ENCODE results near the gene ITGA2. TPM values are rescaled to one million over a fixed set of nuclear protein-coding genes. Genes with fewer than 3 reads are reported as not detected.

ITGA2 gene
- polyA plus RNA-seq, 3 donors: 0.34 to 0.99 (median 0.76) TPM

GRCh38 chr5:53037141-53037859 is 48.1 kb downstream of the ITGA2 start:
- WGBS, 3 donors: 51 to 87% (median 65%) methylated on average over 3 of the region's 3 CpGs

GRCh38 chr5:53038196-53038847 is 49.2 kb downstream of the ITGA2 start:
- 59 to 88% (median 62%) methylated on average over 5 of the region's 5 CpGs for WGBS, 3 donors
- H3K27ac ChIP-seq (ENCODE audit: low read depth, low read length): no peak overlapping the region

More at GRCh38 chr5:53037141-53037859, 48.1 kb downstream of the ITGA2 start:
- no peak overlapping the region for H3K27ac ChIP-seq (ENCODE audit: low read depth, low read length)

- WGBS, 3 donors: 51 to 89% (median 64%) methylated on average over 3 of the region's 3 CpGs
- no peak overlapping the region for H3K27ac ChIP-seq (ENCODE audit: low read depth, low read length)
These were observed 50.7 kb downstream of the ITGA2 start for GRCh38 chr5:53039855-53040254.

DNA sequence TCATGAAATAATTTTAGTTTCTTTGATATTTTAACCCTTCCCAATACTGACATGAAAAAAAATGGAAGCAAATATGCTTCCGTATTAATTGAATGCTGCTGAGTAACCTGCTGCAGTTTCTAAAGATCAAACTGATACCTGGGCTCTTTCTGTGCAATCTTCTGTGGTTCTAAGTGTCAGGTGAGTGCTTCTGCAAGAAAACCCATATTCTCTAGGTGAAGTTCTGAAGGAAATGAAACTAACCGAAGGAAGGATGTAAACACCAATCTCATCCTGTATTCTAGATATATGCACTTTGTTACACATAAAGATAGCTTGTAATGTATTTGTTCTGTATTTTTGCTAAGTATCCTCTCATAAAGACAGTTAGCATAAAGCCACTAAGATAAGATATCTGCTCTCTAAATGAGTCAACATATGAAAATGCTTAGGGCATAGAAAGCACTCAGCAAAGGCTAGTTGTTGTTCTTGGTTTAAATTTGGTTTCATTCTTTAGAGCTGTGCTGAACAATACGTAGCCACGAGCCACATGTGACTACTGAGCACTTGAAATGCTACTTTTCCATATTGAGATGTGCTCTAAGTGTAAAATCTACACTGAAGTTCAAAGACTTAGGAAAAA is 52.0 kb downstream of the ITGA2 start:
- 35 to 55% (median 38%) methylated on average over 4 of the region's 4 CpGs for WGBS, 3 donors
- no peak overlapping the region for H3K27ac ChIP-seq (ENCODE audit: low read depth, low read length)

DNA sequence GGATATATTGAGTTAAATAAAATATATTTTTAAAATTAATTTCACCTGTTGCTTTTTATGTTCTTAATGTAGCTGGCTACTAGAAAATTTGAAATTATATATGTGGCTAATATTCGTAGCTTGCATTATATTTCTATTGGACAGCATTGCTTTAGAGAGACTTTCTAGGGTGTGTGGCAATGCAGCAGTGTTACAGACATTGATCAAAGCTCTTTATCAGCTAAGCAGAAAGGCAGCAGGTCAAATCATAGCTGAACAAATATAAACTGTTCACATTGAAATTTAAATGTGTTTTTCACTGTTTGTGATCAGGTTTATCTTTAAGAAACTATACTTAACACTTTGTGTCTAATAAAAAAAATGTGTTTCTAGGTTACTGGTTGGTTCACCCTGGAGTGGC is 52.6 kb downstream of the ITGA2 start:
- H3K27ac ChIP-seq (ENCODE audit: low read depth, low read length): no peak overlapping the region
- 40 to 81% (median 81%) methylated on average over 1 of the region's 1 CpG for WGBS, 3 donors

GRCh38 chr5:53045263-53045662 is 56.1 kb downstream of the ITGA2 start:
- no peak overlapping the region for H3K27ac ChIP-seq (ENCODE audit: low read depth, low read length)

- WGBS, 3 donors: 85 to 96% (median 90%) methylated on average over 2 of the region's 2 CpGs
These were observed 59.1 kb downstream of the ITGA2 start for GRCh38 chr5:53048248-53048647.

GRCh38 chr5:53052499-53052898 is 63.3 kb downstream of the ITGA2 start:
- 75 to 87% (median 81%) methylated on average over 2 of the region's 2 CpGs for WGBS, 3 donors
- H3K27ac ChIP-seq (ENCODE audit: low read depth, low read length): no peak overlapping the region

More at GRCh38 chr5:53048248-53048647, 59.1 kb downstream of the ITGA2 start:
- H3K27ac ChIP-seq (ENCODE audit: low read depth, low read length): no peak overlapping the region

GRCh38 chr5:53053364-53053763 is 64.2 kb downstream of the ITGA2 start:
- 87 to 90% (median 90%) methylated on average over 4 of the region's 4 CpGs for WGBS, 3 donors

DNA sequence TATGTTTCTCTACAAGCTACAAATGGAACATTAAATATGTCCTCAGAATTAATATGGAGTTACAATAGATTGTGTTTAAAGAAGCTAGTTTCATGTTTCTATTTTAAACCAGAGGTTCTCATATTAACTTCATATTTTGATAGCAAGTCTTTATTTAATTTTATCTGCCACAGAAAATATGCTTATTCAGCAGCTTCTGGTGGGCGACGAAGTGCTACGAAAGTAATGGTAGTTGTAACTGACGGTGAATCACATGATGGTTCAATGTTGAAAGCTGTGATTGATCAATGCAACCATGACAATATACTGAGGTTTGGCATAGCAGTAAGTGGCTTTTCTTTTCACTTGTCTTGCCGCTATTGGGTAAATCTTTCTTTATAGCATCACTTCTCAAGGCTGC is 66.2 kb downstream of the ITGA2 start:
- no peak overlapping the region for H3K27ac ChIP-seq (ENCODE audit: low read depth, low read length)
- 71 to 87% (median 85%) methylated on average over 5 of the region's 5 CpGs for WGBS, 3 donors

More at GRCh38 chr5:53053364-53053763, 64.2 kb downstream of the ITGA2 start:
- H3K27ac ChIP-seq (ENCODE audit: low read depth, low read length): no peak overlapping the region

DNA sequence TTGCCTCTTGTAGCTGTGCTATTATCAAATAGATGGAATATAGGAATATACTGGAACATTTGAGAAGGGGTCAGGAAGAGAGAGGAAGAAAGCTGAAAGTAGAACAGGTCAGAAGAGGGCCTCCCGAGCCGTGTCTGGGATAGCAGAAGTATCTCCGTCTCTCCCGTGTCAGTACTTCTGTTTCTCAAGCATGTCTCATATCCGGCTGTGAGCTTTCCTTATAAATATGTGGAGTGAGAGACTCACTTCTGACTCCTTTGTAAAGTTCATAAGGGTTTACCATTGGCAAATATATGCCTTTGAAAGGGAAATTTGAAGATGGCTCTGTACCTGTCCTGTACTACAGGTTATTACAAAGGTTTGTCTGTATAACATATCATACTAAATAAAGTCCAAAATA is 70.1 kb downstream of the ITGA2 start:
- 85 to 92% (median 91%) methylated on average over 5 of the region's 5 CpGs for WGBS, 3 donors
- no peak overlapping the region for H3K27ac ChIP-seq (ENCODE audit: low read depth, low read length)

DNA sequence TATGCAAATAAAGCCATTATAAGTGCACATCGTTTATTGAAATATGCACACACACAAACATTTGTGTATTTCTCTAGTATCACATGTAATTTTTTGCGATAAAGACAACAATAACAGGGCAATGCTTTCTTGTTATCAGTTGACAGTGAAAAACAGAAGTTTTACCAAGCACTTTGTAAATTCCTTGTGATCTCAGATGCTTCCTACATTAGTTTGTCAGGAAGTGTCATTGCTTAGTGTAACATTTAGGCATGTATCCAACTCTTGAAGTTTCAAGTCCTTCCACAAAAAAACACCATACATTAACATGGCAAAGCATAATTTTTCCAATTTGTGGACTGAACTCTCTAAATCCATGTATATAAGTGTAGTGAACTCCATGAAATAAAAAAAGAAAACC is 74.0 kb downstream of the ITGA2 start:
- 76 to 83% (median 76%) methylated on average over 2 of the region's 2 CpGs for WGBS, 3 donors
- no peak overlapping the region for H3K27ac ChIP-seq (ENCODE audit: low read depth, low read length)

- 77 to 89% (median 81%) methylated on average over 3 of the region's 3 CpGs for whole genome bisulfite sequencing, 3 donors
- H3K27ac ChIP-seq (ENCODE audit: low read depth, low read length): no peak overlapping the region
These were observed 74.6 kb downstream of the ITGA2 start for GRCh38 chr5:53063791-53064190.

DNA sequence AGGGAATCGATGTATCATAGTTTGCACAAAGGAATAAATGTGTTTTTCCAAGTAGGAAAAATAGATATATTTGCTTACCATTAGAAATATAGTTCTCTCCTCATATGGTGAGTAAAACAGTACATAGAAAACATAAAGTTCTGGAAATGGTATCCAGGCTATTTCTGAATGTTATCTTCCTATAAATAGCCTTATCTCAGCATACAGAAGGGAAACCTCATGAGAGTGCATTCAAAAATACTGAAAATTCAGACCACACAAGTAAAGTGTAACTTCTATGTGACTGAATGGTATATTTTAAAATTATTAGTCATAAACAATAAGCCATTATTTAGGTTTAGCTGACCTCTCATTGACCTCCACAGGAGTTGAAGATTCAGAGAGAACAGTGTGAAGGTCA is 76.9 kb downstream of the ITGA2 start:
- 94 to 97% (median 95%) methylated on average over 1 of the region's 1 CpG for WGBS, 3 donors
- H3K27ac ChIP-seq (ENCODE audit: low read depth, low read length): no peak overlapping the region

DNA sequence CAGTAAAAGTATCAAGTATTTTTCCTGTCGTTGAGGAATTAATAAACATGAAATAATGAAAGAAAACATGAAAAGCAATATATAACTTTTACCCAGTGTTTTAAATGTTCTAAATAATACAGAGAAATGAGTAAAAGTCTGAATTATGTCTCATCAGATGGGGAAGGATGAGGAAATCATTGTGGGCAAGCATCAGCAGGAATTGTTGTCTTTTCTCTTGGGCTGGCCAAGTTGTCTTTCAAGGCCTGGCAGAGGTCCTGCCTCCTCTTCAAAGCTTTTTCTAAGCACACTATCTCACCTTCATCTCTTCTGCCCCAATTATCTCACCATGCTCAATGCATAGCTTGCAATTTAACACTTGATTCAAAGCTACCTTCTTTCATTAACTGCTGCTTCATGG is 78.5 kb downstream of the ITGA2 start:
- no peak overlapping the region for H3K27ac ChIP-seq (ENCODE audit: low read depth, low read length)
- WGBS, 3 donors: 0 to 41% (median 3%) methylated on average over 1 of the region's 1 CpG

- 82 to 86% (median 83%) methylated on average over 4 of the region's 4 CpGs for WGBS, 3 donors
- no peak overlapping the region for H3K27ac ChIP-seq (ENCODE audit: low read depth, low read length)
These were observed 79.2 kb downstream of the ITGA2 start for GRCh38 chr5:53068291-53068836.

DNA sequence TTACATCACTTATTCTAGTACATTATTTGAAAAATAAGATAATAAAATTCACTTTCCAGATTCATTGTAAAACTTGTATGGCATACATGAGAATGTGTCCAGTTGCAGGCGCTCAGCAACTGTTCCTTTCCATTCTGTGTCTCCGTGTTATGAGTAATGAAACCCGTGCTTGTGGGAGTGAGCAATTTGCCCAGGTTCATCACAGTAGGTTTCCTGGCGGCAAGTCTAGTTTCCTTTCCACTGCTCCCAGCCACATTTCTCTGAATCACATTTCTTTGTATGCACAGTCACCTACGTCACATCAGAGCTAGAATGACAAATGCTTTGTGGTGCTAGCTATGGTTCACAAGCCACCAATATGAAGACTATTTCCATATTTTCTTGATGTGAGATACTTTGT is 80.5 kb downstream of the ITGA2 start:
- H3K27ac ChIP-seq (ENCODE audit: low read depth, low read length): no peak overlapping the region

GRCh38 chr5:53071298-53071697 is 82.1 kb downstream of the ITGA2 start:
- WGBS, 3 donors: 79 to 90% (median 89%) methylated on average over 2 of the region's 2 CpGs
- H3K27ac ChIP-seq (ENCODE audit: low read depth, low read length): no peak overlapping the region

More for the DNA sequence above, 80.5 kb downstream of the ITGA2 start:
- WGBS, 3 donors: 90 to 93% (median 90%) methylated on average over 5 of the region's 5 CpGs

- H3K27ac ChIP-seq (ENCODE audit: low read depth, low read length): no peak overlapping the region
- WGBS, 3 donors: 77 to 87% (median 82%) methylated on average over 2 of the region's 2 CpGs
These were observed 82.6 kb downstream of the ITGA2 start for GRCh38 chr5:53071738-53072137.
